Skeletal muscle tissue (tissue), 4 donors: Measurements from ENCODE around the gene VPS52. TPM values are rescaled to one million over a fixed set of nuclear protein-coding genes. Genes with fewer than 3 reads are reported as not detected.

Experiments used
- H3K27ac ChIP-seq: one replicate; pipeline ENCODE4 v1.7.0; 2013; ENCODE audit warnings: mild to moderate bottlenecking, low read depth, low read length, inconsistent platforms
- H3K27me3 ChIP-seq, 3 donors: one replicate each; pipeline ENCODE4 v1.7.0; 2013; ENCODE audit warnings: low read length in 3 of 3; ENCODE audit not compliant: control insufficient read depth in 3 of 3, insufficient read depth in 3 of 3
- H3K36me3 ChIP-seq, 3 donors: one replicate each; pipeline ENCODE4 v1.7.0; 2013; ENCODE audit warnings: low read length in 3 of 3; ENCODE audit not compliant: control insufficient read depth in 3 of 3, insufficient read depth in 3 of 3
- H3K4me1 ChIP-seq, 3 donors: one replicate each; pipeline ENCODE4 v1.7.0; 2013; ENCODE audit warnings: low read length in 3 of 3, mild to moderate bottlenecking in 3 of 3; ENCODE audit not compliant: control insufficient read depth in 3 of 3, insufficient read depth in 3 of 3
- H3K4me3 ChIP-seq, 3 donors: one replicate each; pipeline ENCODE4 v1.7.0; 2013; ENCODE audit warnings: low read length in 3 of 3
- H3K9ac ChIP-seq, 3 donors: one replicate each; pipeline ENCODE4 v1.7.0; 2013; ENCODE audit warnings: low read length in 3 of 3, mild to moderate bottlenecking in 3 of 3, moderate library complexity in 2 of 3, low read depth in 1 of 3
- H3K9me3 ChIP-seq, 3 donors: one replicate each; pipeline ENCODE4 v1.7.0; 2013; ENCODE audit warnings: low read length in 3 of 3; ENCODE audit not compliant: control insufficient read depth in 3 of 3
- total RNA-seq: library from RNA; depleted of rRNA; stranded (reverse); fragments of >200 nt; gene quantifications from one replicate; pipeline ENCODE4 v1.2.3, GENCODE V29; 2014
- donor health status: Osteomylitis.

The VPS52 gene
- total RNA-seq, 1 donor from 2014 or later: 43.8 TPM

- peaks cover 37 to 46% (median 41%) of the 10 kb centered on the region in 3 donors for H3K36me3 ChIP-seq
- no peak overlapping the region for H3K4me3 ChIP-seq
- no peak overlapping the region for H3K27ac ChIP-seq
- H3K27me3 ChIP-seq: no peaks in the 10 kb centered on the region
- no peaks in the 10 kb centered on the region for H3K9me3 ChIP-seq
- H3K9ac ChIP-seq: peak overlapping the region in 1 of 3 donors; percentile 40
- peaks cover 31 to 56% (median 41%) of the 10 kb centered on the region in 3 donors for H3K4me1 ChIP-seq
Observed at GRCh38 chr6:33206027-33206863, 65.4 kb downstream of the VPS52 start.

- no peaks in the 10 kb centered on the region for H3K27me3 ChIP-seq
- H3K4me1 ChIP-seq: peaks cover 32 to 58% (median 42%) of the 10 kb centered on the region in 3 donors
- peak overlapping the region; percentile 66 for H3K27ac ChIP-seq
- H3K9ac ChIP-seq: peak overlapping the region; percentile 90 to 96 (median 91)
- peak overlapping the region; percentile 83 to 93 (median 91) for H3K4me3 ChIP-seq
- H3K36me3 ChIP-seq: peaks cover 30 to 43% (median 40%) of the 10 kb centered on the region in 3 donors
- H3K9me3 ChIP-seq: no peaks in the 10 kb centered on the region
Observed at GRCh38 chr6:33205191-33206026, 66.3 kb downstream of the VPS52 start.

- Histone ChIP-seq H3K27me3 (no peaks in the 10 kb centered on the region), H3K4me1 (peaks cover 34 to 61% (median 45%) of the 10 kb centered on the region in 3 donors), H3K36me3 (peaks cover 22 to 35% (median 32%) of the 10 kb centered on the region in 3 donors), H3K9me3 (no peaks in the 10 kb centered on the region), H3K27ac (peak within 1 kb of the TSS; percentile 66), H3K4me3 (peak within 1 kb of the TSS; percentile 83 to 93 (median 91)), H3K9ac (peak within 1 kb of the TSS; percentile 90 to 96 (median 91))
Observed at GRCh38 chr6:33204415-33205190, 67.1 kb downstream of the VPS52 start, which contains the start of gene HSD17B8. HSD17B8 (plus strand) TSS chr6:33204655; CDS start chr6:33204669, 14 bp downstream.

GRCh38 chr6:33204165-33204414, 67.6 kb downstream of the VPS52 start:
- Histone ChIP-seq H3K4me1 (peaks cover 39 to 63% (median 49%) of the 10 kb centered on the region in 3 donors), H3K36me3 (peaks cover 20 to 32% (median 28%) of the 10 kb centered on the region in 3 donors), H3K9ac (peak overlapping the region in 1 of 3 donors; percentile 25), H3K4me3 (peak overlapping the region; percentile 24 to 93 (median 91)), H3K27me3 (no peaks in the 10 kb centered on the region), H3K9me3 (no peaks in the 10 kb centered on the region), H3K27ac (peak overlapping the region; percentile 66)

GRCh38 chr6:33203443-33204164, 68.1 kb downstream of the VPS52 start:
- peak overlapping the region; percentile 66 for H3K27ac ChIP-seq
- H3K4me3 ChIP-seq: peak overlapping the region; percentile 24 to 93 (median 91)
- peaks cover 20 to 32% (median 28%) of the 10 kb centered on the region in 3 donors for H3K36me3 ChIP-seq
- H3K27me3 ChIP-seq: no peaks in the 10 kb centered on the region
- H3K9me3 ChIP-seq: no peaks in the 10 kb centered on the region
- peaks cover 43 to 62% (median 49%) of the 10 kb centered on the region in 3 donors for H3K4me1 ChIP-seq
- peak overlapping the region in 1 of 3 donors; percentile 25 for H3K9ac ChIP-seq

GRCh38 chr6:33202799-33203198, 68.9 kb downstream of the VPS52 start:
- Histone ChIP-seq H3K27me3 (no peaks in the 10 kb centered on the region), H3K27ac (no peak overlapping the region), H3K4me3 (no peak overlapping the region), H3K4me1 (peaks cover 51 to 68% (median 57%) of the 10 kb centered on the region in 3 donors), H3K9ac (peak overlapping the region in 1 of 3 donors; percentile 99), H3K36me3 (peaks cover 23 to 37% (median 34%) of the 10 kb centered on the region in 3 donors), H3K9me3 (no peaks in the 10 kb centered on the region)

- peaks cover 56 to 71% (median 58%) of the 10 kb centered on the region in 3 donors for H3K4me1 ChIP-seq
- H3K27ac ChIP-seq: no peak overlapping the region
- peaks cover 32 to 42% (median 37%) of the 10 kb centered on the region in 3 donors for H3K36me3 ChIP-seq
- H3K27me3 ChIP-seq: no peaks in the 10 kb centered on the region
- peak overlapping the region in 2 of 3 donors; percentile 99 to 100 for H3K9ac ChIP-seq
- H3K9me3 ChIP-seq: no peaks in the 10 kb centered on the region
- peak overlapping the region; percentile 94 to 99 (median 99) for H3K4me3 ChIP-seq
Observed at GRCh38 chr6:33201935-33202334, 69.7 kb downstream of the VPS52 start.

GRCh38 chr6:33201147-33201545, 70.5 kb downstream of the VPS52 start:
- Histone ChIP-seq H3K36me3 (peaks cover 35 to 48% (median 39%) of the 10 kb centered on the region in 3 donors), H3K27ac (peak overlapping the region; percentile 94), H3K9ac (peak overlapping the region; percentile 95 to 100 (median 99)), H3K4me1 (peaks cover 56 to 71% (median 58%) of the 10 kb centered on the region in 3 donors), H3K27me3 (no peaks in the 10 kb centered on the region), H3K4me3 (peak overlapping the region; percentile 94 to 99 (median 99)), H3K9me3 (no peaks in the 10 kb centered on the region)
